GM12891 (cell line): ENCODE data around the gene TMIGD2.
A peak's percentile ranks its signal among the peaks of the same experiment; 100 is the strongest.

ENCODE experiments used
- POLR2A ChIP-seq: IDR thresholded peaks from 2 replicates; pipeline ENCODE4 v1.6.1; 2011; ENCODE audit warnings: low read depth, low read length, control low read depth
- POLR2AphosphoS5 ChIP-seq: IDR thresholded peaks from 2 replicates; pipeline ENCODE4 v1.6.1; 2011; ENCODE audit warnings: low read depth, low read length, control low read depth
- SPI1 ChIP-seq: IDR thresholded peaks from 2 replicates; pipeline ENCODE4 v1.6.1; 2011; ENCODE audit warnings: low read depth, low read length, control low read depth

GRCh38 chr19:4342314-4342614 lies 40.1 kb upstream of the TMIGD2 start:
- TF ChIP-seq POLR2A (no peak), POLR2AphosphoS5 (no peak), SPI1 (0 out of 2 replicates have a peak, but pooled peaks have one; percentile 30)
